ENCODE measurements around the gene PDE8B.
A peak's percentile ranks its signal among the peaks of the same experiment; 100 is the strongest.

Gene PDE8B

GRCh38 chr5:77300451-77300850 lies 90.0 kb downstream of the PDE8B start:
- no peak overlapping the region for H3K4me3 ChIP-seq (ENCODE audit: low read depth, low read length)
- TF ChIP-seq, protein P1, sequence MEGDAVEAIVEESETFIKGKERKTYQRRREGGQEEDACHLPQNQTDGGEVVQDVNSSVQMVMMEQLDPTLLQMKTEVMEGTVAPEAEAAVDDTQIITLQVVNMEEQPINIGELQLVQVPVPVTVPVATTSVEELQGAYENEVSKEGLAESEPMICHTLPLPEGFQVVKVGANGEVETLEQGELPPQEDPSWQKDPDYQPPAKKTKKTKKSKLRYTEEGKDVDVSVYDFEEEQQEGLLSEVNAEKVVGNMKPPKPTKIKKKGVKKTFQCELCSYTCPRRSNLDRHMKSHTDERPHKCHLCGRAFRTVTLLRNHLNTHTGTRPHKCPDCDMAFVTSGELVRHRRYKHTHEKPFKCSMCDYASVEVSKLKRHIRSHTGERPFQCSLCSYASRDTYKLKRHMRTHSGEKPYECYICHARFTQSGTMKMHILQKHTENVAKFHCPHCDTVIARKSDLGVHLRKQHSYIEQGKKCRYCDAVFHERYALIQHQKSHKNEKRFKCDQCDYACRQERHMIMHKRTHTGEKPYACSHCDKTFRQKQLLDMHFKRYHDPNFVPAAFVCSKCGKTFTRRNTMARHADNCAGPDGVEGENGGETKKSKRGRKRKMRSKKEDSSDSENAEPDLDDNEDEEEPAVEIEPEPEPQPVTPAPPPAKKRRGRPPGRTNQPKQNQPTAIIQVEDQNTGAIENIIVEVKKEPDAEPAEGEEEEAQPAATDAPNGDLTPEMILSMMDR (IDR thresholded peaks at IDR 0.05; ENCODE audit: control insufficient read depth, extremely low read depth, insufficient read depth): no peak
- DNase-seq (ENCODE audit: low read depth): no peak

DNA sequence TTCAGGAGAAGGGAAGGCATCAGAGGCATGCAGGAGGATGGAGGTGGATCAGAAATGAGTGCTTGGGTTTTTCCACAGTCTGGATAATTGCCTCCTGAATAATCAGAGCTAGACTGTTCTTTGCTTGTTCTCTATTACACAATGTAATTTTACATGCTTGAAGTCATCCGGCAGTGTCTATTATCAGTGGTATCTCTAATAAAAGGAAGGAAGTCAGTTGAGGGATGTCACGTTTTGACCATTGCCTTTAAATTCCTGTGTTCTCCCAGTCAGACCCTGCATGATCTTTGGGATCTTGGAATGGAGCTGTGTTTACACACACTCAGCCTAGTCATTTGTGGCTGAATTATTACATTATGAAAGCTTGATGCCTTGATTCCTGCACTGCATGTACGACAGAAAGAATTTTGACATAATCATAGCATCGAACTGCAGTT lies 91.0 kb downstream of the PDE8B start:
- no peak overlapping the region for H3K4me3 ChIP-seq (ENCODE audit: low read depth, low read length)
- DNase-seq (ENCODE audit: low read depth): peak; percentile 46
- TF ChIP-seq, protein P1 (IDR thresholded peaks at IDR 0.05; ENCODE audit: control insufficient read depth, extremely low read depth, insufficient read depth): no peak

GRCh38 chr5:77302247-77302646 lies 91.8 kb downstream of the PDE8B start:
- TF ChIP-seq, protein P1 (IDR thresholded peaks at IDR 0.05; ENCODE audit: control insufficient read depth, extremely low read depth, insufficient read depth): no peak
- DNase-seq (ENCODE audit: low read depth): no peak
- no peak overlapping the region for H3K4me3 ChIP-seq (ENCODE audit: low read depth, low read length)

GRCh38 chr5:77302653-77303052 lies 92.2 kb downstream of the PDE8B start:
- H3K4me3 ChIP-seq (ENCODE audit: low read depth, low read length): no peak overlapping the region
- no peak for DNase-seq (ENCODE audit: low read depth)
- TF ChIP-seq, protein P1 (IDR thresholded peaks at IDR 0.05; ENCODE audit: control insufficient read depth, extremely low read depth, insufficient read depth): no peak

DNA sequence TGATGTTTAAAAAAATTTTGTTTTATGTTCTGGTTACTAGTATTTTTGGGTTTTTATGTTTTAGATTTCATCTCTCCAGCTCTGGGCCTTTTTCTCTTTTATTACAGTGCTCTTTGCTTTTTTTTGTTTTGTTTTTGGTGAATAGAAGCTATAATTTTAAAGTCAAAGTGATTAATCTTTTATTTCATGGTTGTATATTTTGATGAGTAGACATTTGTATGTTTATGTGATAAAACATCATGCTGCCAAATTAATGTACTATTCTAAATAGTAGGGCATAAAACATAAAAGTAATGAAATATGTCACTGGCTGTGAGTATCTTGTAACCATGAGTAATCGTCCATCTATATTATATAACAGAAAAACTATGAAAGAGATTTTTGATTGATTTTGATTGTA lies 93.9 kb downstream of the PDE8B start:
- DNase-seq (ENCODE audit: low read depth): no peak
- TF ChIP-seq, protein P1 (IDR thresholded peaks at IDR 0.05; ENCODE audit: control insufficient read depth, extremely low read depth, insufficient read depth): no peak
- H3K4me3 ChIP-seq (ENCODE audit: low read depth, low read length): no peak overlapping the region

- TF ChIP-seq, protein P1 (IDR thresholded peaks at IDR 0.05; ENCODE audit: control insufficient read depth, extremely low read depth, insufficient read depth): no peak
- no peak overlapping the region for H3K4me3 ChIP-seq (ENCODE audit: low read depth, low read length)
- DNase-seq (ENCODE audit: low read depth): no peak
Observed at GRCh38 chr5:77305222-77305846, 94.9 kb downstream of the PDE8B start.

DNA sequence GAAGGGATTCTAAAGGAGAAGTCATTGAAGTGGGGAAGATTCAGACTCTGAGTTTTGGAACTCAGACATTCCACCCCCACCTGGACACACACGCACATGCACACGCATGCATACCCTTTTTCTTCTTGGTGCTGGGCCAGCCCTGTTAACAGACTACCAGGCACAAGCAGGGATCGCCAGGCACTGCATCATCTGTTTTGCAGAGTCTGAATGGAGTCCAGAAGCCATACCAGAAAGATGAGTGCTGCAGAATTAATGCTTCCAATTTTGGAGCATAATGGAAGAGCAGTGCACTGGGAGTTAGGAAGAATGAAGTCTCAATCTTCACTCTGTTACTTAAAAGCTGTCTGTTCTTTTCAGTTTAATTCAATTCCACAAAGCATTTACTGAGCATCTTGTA lies 95.5 kb downstream of the PDE8B start:
- H3K4me3 ChIP-seq (ENCODE audit: low read depth, low read length): no peak overlapping the region
- TF ChIP-seq, protein P1 (IDR thresholded peaks at IDR 0.05; ENCODE audit: control insufficient read depth, extremely low read depth, insufficient read depth): no peak
- DNase-seq (ENCODE audit: low read depth): no peak

Measured in LNCaP clone FGC (cell line).